ENCODE measurements around the gene SCGB1C2.
"Not testable (repeated sequence)": the region's sequence is repeated elsewhere in the genome, so short reads cannot be mapped to it uniquely, and the experiment has no call there.

The SCGB1C2 gene

DNA sequence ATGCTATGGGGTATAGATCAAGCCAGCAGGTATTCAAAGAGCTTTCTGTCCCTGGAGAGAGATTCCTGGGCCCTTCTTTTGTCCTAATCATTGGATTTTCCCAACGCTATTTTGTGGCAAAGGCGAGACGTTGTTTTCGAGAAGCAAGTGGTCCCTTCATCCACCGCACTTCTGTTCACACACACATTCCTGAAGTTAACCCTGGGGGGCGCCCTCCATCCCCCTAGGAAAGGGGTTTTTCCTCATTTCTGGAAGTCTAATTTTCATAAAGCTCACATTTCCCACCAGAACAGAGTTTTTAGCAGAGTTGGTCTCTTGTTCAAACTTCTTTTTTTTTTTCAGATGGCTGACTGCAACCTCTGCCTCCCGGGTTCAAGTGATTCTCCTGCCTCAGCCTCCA lies 11.9 kb downstream of the SCGB1C2 start:
- no peak for DNase-seq (ENCODE audit: low read depth)

- no peak for DNase-seq (ENCODE audit: low read depth)
Observed at GRCh38 chr17:149897-150584, 12.7 kb downstream of the SCGB1C2 start.

- DNase-seq (ENCODE audit: low read depth) = no peak
Observed at GRCh38 chr17:151004-151403, 13.6 kb downstream of the SCGB1C2 start.

- DNase-seq (ENCODE audit: low read depth) = no peak
Observed at GRCh38 chr17:151886-152859, 14.8 kb downstream of the SCGB1C2 start.

DNA sequence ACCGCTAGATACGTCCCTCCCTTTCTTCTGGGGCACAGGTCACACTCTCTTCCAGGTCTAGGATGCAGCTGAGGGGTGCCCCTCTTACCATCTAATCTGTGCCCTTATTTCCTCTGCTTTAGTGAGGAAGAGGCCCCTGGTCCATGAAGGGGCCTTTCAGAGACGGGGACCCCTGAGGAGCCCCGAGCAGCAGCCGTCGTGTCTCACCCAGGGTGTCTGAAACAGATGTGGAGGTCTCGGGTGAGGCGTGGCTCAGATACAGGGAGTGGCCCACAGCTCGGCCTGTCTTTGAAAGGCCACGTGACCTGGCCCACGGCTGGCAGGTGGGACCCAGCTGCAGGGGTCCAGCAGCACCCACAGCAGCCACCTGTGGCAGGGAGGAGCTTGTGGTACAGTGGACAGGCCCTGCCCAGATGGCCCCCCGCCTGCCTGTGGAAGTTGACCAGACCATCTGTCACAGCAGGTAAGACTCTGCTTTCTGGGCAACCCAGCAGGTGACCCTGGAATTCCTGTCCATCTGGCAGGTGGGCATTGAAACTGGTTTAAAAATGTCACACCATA lies 15.6 kb downstream of the SCGB1C2 start:
- DNase-seq (ENCODE audit: low read depth) = no peak

GRCh38 chr17:153851-154250 lies 16.5 kb downstream of the SCGB1C2 start:
- DNase-seq (ENCODE audit: low read depth) = no peak

GRCh38 chr17:155576-155975 lies 18.2 kb downstream of the SCGB1C2 start:
- DNase-seq (ENCODE audit: low read depth) = no peak

- no peak for DNase-seq (ENCODE audit: low read depth)
Observed at GRCh38 chr17:156094-156621, 18.8 kb downstream of the SCGB1C2 start.

GRCh38 chr17:156946-157345 lies 19.6 kb downstream of the SCGB1C2 start:
- no peak for DNase-seq (ENCODE audit: low read depth)

- DNase-seq (ENCODE audit: low read depth) = no peak
Observed at GRCh38 chr17:157901-158300, 20.5 kb downstream of the SCGB1C2 start.

- no peak for DNase-seq (ENCODE audit: low read depth)
Observed at GRCh38 chr17:158379-158778, 21.0 kb downstream of the SCGB1C2 start.

DNA sequence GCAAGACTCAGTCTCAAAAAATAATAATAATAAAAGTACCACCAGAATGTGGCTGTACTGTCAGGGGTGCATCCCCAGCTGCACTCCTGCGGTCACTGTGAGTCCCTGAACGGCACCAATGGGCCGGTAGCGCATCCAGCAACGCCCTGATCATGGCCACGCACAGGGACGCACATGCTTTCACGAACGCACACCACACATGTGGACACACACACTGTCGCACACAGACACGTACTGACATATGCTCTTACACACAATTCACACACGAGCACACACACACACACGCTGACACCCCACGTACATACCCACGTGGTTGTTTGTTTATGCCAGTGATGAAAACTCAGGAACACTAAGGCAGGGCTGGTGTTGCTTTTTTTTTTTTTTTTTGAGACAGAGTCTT lies 22.2 kb downstream of the SCGB1C2 start:
- DNase-seq (ENCODE audit: low read depth) = no peak

DNA sequence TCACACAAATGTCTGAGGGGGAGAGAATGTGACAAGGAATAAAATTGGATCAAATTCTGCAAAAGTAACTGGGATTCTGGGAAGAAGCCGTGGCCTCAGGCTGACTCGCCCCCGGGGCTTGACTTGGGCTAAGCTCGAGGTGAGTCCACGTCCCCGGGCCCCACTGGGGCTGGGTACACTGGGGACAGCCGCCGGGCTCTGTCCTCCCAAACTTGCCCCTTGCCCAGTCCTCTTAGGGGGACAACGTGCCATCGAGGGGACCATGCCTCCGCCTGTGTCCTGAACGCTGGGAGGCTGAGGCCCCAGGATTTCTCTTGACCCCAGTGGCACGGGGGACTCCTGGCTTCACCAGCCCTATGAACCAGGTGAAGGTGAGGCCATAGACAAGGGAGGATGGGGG lies 23.0 kb downstream of the SCGB1C2 start:
- DNase-seq (ENCODE audit: low read depth) = no peak

DNA sequence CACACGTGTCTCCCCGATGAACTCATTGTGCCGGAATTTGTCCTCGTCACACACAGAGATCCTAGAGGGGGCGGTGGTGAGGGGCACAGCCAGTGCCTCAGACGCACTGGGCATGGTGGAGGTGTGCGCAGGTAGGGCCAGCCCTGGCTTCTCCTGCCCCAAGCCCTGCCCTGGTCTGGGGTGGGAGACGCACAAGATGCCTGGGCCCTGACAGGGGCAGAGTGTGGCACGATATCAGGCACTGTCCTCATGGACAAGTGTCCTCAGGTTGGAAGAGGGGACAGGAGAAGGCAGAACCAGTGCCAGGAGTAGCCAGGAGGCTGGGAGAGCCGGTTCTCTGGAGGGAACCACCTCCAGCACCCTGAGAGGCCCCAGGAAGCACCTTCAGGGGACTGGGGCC lies 24.1 kb downstream of the SCGB1C2 start:
- no peak for DNase-seq (ENCODE audit: low read depth)

- no peak for DNase-seq (ENCODE audit: low read depth)
Observed at GRCh38 chr17:162689-163088, 25.3 kb downstream of the SCGB1C2 start.

DNA sequence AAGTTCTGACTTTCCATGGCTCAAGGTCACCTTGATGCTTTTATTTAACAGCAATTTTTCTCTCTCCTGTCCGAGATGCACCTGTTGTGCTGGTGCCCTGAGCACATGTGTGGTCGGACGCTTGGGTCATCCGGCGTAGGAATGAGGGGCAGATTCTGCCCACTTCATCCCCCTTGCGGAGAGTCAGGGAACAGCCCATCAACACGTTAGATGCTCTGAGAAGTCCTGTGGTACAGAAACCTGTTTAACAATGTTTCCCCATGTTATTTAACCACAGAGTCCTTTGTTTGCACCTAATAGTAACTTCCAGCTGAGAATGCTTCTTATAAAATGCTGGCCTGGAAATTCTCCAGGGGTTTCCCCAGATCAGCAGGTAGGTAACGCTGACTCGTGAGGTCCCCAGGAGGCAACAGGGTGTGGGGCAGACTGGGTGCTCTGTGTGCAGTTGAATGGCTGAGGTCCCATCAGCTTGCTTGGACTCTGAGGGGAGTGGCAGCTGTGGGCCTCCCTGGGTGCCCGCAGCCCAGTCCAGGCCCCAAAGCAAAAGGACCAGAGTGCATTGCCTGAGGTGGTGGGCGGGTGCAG lies 26.2 kb downstream of the SCGB1C2 start:
- DNase-seq (ENCODE audit: low read depth) = no peak

DNA sequence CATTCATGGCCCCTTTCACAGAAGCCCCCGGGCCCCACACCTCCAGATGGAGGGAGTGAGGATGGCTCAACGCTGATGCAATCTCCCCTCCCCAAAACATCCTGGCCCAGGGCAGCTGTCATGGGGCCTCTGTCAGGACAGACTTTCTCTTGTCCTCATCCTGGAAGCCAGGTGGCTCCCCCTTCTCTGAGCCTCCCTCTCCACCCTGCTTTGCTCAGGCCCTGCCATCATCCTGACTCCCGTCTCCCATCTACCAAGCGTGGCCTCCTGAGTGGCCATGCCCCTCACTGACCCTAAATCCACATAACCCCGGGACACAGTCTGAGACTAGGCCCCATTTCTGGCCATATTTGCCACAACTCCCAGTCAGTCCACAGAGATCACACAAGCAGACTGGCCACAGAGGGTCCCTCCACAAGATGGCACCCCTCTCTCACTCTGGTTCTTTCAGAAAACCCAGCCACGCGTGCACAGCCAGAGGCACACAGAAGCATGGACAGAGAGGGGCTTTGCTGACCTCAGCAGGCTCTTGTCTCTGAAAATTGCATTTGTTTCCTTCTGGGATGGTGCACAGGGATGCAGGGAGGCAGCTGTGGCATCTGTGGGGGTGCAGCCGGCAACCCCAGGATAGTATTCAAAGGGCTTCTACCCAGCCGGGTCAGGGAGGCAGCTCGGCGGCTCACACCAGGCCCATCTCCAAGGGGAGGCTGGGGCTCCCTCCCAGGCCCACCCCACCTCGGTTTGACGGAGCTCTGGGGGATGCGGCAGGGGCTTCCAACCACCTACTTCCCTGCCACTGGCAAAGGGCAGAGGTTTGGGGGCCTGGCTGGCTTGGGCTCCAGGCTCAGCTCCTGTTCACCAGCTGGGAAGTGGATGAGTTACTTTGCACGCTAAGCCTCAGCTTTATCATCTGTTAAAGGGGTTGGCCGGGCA lies 27.2 kb downstream of the SCGB1C2 start:
- DNase-seq (ENCODE audit: low read depth) = peak; percentile 13

DNA sequence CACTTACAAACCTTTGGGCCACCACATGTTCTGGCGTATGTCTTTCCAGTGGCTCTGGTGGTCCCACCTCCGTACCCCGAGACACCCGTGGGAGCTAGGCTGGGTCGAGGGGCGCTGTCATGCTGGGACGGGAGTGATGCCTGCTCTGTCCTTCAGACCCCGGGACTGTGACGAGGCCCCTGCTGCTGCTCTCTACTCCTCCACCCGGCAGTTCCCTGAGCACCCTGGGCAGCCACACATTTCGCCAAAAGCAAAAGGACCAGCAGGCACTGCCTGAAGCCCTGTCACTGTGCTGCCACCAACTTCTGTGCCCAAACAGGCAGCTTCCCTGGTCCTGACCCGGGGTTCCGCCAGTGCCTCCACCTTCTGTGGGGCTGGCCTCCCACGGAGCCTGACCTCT lies 28.6 kb downstream of the SCGB1C2 start:
- DNase-seq (ENCODE audit: low read depth) = no peak

DNA sequence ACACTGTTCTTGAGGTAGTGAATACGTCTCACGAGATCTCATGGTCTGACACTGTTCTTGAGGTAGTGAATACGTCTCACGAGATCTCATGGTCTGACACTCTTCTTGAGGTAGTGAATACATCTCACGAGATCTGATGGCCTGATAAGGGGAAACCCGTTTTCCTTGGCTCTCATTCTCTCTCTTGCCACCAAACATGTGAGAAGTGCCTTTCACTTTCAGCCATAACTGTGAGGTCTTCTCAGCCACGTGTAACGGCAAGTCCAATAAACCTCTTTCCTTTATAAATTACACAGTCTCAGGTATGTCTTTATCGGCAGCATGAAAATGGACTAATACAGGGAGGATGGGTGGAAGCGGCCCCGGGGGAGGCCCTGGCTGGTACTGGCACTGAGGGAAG lies 31.2 kb downstream of the SCGB1C2 start:
- not testable (repeated sequence) for DNase-seq (ENCODE audit: low read depth)

GRCh38 chr17:170130-170670 lies 32.8 kb downstream of the SCGB1C2 start:
- no peak for DNase-seq (ENCODE audit: low read depth)

DNA sequence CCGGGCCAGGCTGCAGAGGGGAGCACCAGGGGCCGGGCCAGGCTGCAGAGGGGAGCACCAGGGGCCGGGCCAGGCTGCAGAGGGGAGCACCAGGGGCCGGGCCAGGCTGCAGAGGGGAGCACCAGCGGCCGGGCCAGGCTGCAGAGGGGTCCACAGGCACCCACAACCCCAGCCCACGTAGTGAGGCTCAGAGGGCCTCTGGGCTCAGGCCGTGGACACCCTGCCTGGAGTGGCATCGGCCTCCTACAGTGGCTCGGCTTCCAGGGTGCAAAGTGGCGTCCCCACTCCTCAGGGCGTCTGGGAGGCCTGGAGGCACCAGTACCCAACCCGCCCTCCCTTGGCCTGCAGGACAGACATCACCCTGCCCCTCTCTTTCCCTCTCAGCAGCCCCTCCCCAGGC lies 34.5 kb downstream of the SCGB1C2 start:
- DNase-seq (ENCODE audit: low read depth) = no peak

All from GM04504 (cell line).